Stomach (tissue), 4 donors: ENCODE results near the gene PTPRD.

Experiments
- CTCF ChIP-seq, 7 experiments: fragments of 450-650 bp in 4 of 7; fragments of 200-600 bp in 3 of 7; sonication (generic) in 3 of 7; IDR thresholded peaks; one replicate each; pipeline ENCODE4 v1.5.1; 2016 to 2019; ENCODE audit warnings: antibody characterized with exemption in 7 of 7, control low read depth in 2 of 7, mild to moderate bottlenecking in 1 of 7
- EP300 ChIP-seq: sonication (generic); formaldehyde crosslinking; IDR thresholded peaks from one replicate; pipeline ENCODE4 v1.6.1; 2017; ENCODE audit warnings: antibody characterized with exemption
- POLR2A ChIP-seq, 4 donors: fragments of 450-650 bp; IDR thresholded peaks; one replicate each; pipeline ENCODE4 v1.6.1; 2016; ENCODE audit warnings: antibody characterized with exemption in 4 of 4, control low read depth in 2 of 4, mild to moderate bottlenecking in 1 of 4, moderate library complexity in 1 of 4
- POLR2AphosphoS5 ChIP-seq, 3 donors: sonication (generic); formaldehyde crosslinking; IDR thresholded peaks; one replicate each; pipeline ENCODE4 v1.6.1; 2016; ENCODE audit warnings: antibody characterized with exemption in 3 of 3

DNA sequence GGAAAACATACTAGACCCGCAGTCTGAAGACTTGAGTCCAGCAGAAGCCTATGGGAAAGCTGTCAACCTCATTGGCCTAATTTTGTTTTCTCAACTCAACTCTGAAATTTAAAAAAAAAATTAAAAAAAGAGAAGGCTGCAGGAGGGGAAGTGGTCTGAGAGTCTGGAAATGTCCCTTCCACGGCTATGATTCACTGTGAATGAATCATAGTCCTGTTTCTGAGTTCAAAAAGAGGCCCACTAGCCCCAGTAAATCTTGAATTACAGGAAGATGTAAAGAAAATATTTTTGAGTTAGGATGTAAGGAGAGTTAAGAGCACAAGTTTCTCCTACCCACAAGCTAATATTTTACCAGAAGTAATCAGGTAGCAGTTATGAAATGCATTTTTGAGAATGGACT is 2247.8 kb downstream of the PTPRD start:
- TF ChIP-seq POLR2A (IDR thresholded peaks at IDR 0.05) = no peak
- no peak for TF ChIP-seq EP300
- no peak for TF ChIP-seq CTCF (IDR thresholded peaks at IDR 0.05)
- no peak for TF ChIP-seq POLR2AphosphoS5 (IDR thresholded peaks at IDR 0.05)
